HCT116 (cell line): Measurements from ENCODE around the gene ITGB1. TPM values are rescaled to one million over a fixed set of nuclear protein-coding genes. Genes with fewer than 3 reads are reported as not detected.
A peak's percentile ranks its signal among the peaks of the same experiment; 100 is the strongest.
"Not testable (repeated sequence)": the region's sequence is repeated elsewhere in the genome, so short reads cannot be mapped to it uniquely, and the experiment has no call there.

Experiments
- ATAC-seq: fragments of 200-7000 bp; cut with Tn5 transposase; 2 replicates; pipeline ENCODE4 v1.9.1; 2020; ENCODE audit warnings: mild to moderate bottlenecking, moderate library complexity
- BruUV-seq: library from RNA; stranded (reverse); fragments of 400-500 nt; replicated peaks from 2 replicates; lab custom pipeline; 2021; lab: Mats Ljungman, UMichigan
- CTCF ChIA-PET: fragments of 300-600 bp; sonication (Branson Sonifier 250); formaldehyde crosslinking; loops from one replicate; lab custom pipeline; 2021; ENCODE audit warnings: antibody characterized with exemption; lab: Charles Lee
- POLR2A ChIA-PET: fragments of 300-600, 350-600 bp; sonication (Branson Sonifier 250); formaldehyde crosslinking; loops from one replicate; lab custom pipeline; 2021; ENCODE audit warnings: antibody characterized with exemption; lab: Charles Lee
- RAD21 ChIA-PET, 2 experiments: fragments of 300-600 bp; sonication (Branson Sonifier 250); formaldehyde crosslinking; loops; one replicate each; lab custom pipeline; 2023; ENCODE audit warnings: low total read pairs in 2 of 2; ENCODE audit not compliant: uncharacterized antibody in 2 of 2, unreplicated experiment in 2 of 2, low non-redundant PET in 1 of 2; lab: Charles Lee
- DNase-seq: peaks from one replicate; pipeline ENCODE4 v3.0.0-alpha.2; 2010; ENCODE audit warnings: low read depth, low spot score
- H2AFZ ChIP-seq: fragments of 200-600 bp; shearing (Covaris generic), sonication (generic); 2 replicates; pipeline ENCODE4 v1.6.1; 2017; ENCODE audit warnings: low read depth, mixed run types, mixed read lengths, antibody characterized with exemption, low read length; ENCODE audit not compliant: poor library complexity, severe bottlenecking
- H3K27ac ChIP-seq: 2 replicates; pipeline ENCODE4 v1.5.1; 2012; ENCODE audit warnings: low read depth, low read length
- H3K27me3 ChIP-seq: fragments of 200-600 bp; sonication (generic); 2 replicates; pipeline ENCODE4 v1.6.1; 2016; ENCODE audit warnings: mixed run types, low read length, mixed read lengths; ENCODE audit not compliant: insufficient read depth
- H3K36me3 ChIP-seq, 2 experiments: fragments of 200-500 bp in 1 of 2; fragments of 200-600 bp in 1 of 2; sonication (Bioruptor generic) in 1 of 2; sonication (generic) in 1 of 2; 2 replicates each; pipeline versions ENCODE4 v1.5.1 to v1.6.1; 2014 to 2016; ENCODE audit warnings: low read length in 2 of 2, inconsistent platforms in 1 of 2, mixed read lengths in 1 of 2, mixed run types in 1 of 2; ENCODE audit not compliant: insufficient read depth in 2 of 2, control insufficient read depth in 1 of 2
- H3K4me1 ChIP-seq, 2 experiments: fragments of 200-600 bp in 1 of 2; sonication (generic) in 1 of 2; 2 replicates each; pipeline versions ENCODE4 v1.5.1 to v1.6.1; 2012 to 2017; ENCODE audit warnings: low read length in 2 of 2, inconsistent platforms in 1 of 2, mild to moderate bottlenecking in 1 of 2, mixed read lengths in 1 of 2, mixed run types in 1 of 2, moderate library complexity in 1 of 2; ENCODE audit not compliant: insufficient read depth in 2 of 2, control insufficient read depth in 1 of 2
- H3K4me2 ChIP-seq: fragments of 200-600 bp; sonication (generic); 2 replicates; pipeline ENCODE4 v1.6.1; 2017; ENCODE audit warnings: mixed run types, low read length, mixed read lengths
- H3K4me3 ChIP-seq, 2 experiments: fragments of 200-600 bp in 1 of 2; sonication (generic) in 1 of 2; replicated peaks in 1 of 2; 2 replicates each; pipeline ENCODE4 v1.5.1; 2011 to 2016; ENCODE audit warnings: low read length in 2 of 2, control low read depth in 1 of 2, low read depth in 1 of 2, mild to moderate bottlenecking in 1 of 2, mixed read lengths in 1 of 2, mixed run types in 1 of 2
- H3K79me2 ChIP-seq: fragments of 200-600 bp; sonication (generic); 2 replicates; pipeline ENCODE4 v1.6.1; 2017; ENCODE audit warnings: mild to moderate bottlenecking, mixed run types, low read length, moderate library complexity, mixed read lengths; ENCODE audit not compliant: insufficient read depth
- H3K9ac ChIP-seq: fragments of 200-600 bp; sonication (generic); 2 replicates; pipeline ENCODE4 v1.6.1; 2016; ENCODE audit warnings: low read length, mixed read lengths
- H3K9me2 ChIP-seq: fragments of 200-600 bp; sonication (generic), shearing (Covaris generic); 2 replicates; pipeline ENCODE4 v1.6.1; 2017; ENCODE audit warnings: mixed run types, mild to moderate bottlenecking, moderate library complexity; ENCODE audit not compliant: insufficient read depth
- H3K9me3 ChIP-seq, 2 experiments: fragments of 200-500 bp in 1 of 2; fragments of 200-600 bp in 1 of 2; sonication (Bioruptor generic) in 1 of 2; sonication (generic) in 1 of 2; 2 replicates each; pipeline ENCODE4 v1.6.1; 2014 to 2017; ENCODE audit warnings: low read length in 2 of 2, mixed read lengths in 2 of 2, inconsistent platforms in 1 of 2, low read depth in 1 of 2, mild to moderate bottlenecking in 1 of 2, mixed run types in 1 of 2, moderate library complexity in 1 of 2; ENCODE audit not compliant: control insufficient read depth in 1 of 2, insufficient read depth in 1 of 2
- H4K20me1 ChIP-seq: fragments of 200-600 bp; sonication (generic), shearing (Covaris generic); 2 replicates; pipeline ENCODE4 v1.6.1; 2017; ENCODE audit warnings: mixed run types, mild to moderate bottlenecking, moderate library complexity; ENCODE audit not compliant: insufficient read depth
- EGR1 ChIP-seq: IDR thresholded peaks from 2 replicates; pipeline ENCODE4 v1.6.1; 2012; ENCODE audit warnings: low read depth
- ELF1 ChIP-seq: IDR thresholded peaks from 2 replicates; pipeline ENCODE4 v1.6.1; 2012; ENCODE audit warnings: low read depth, borderline replicate concordance
- JUND ChIP-seq: IDR thresholded peaks from 2 replicates; pipeline ENCODE4 v1.6.1; 2012
- RAD21 ChIP-seq: IDR thresholded peaks from 2 replicates; pipeline ENCODE4 v1.6.1; 2012; ENCODE audit warnings: low read depth, mild to moderate bottlenecking
- SRF ChIP-seq: IDR thresholded peaks from 2 replicates; pipeline ENCODE4 v1.6.1; 2012; ENCODE audit warnings: low read depth
- intact Hi-C: fragments of 100-400 bp; cut with micrococcal nuclease; formaldehyde crosslinking; loops from 2 replicates; pipeline ENCODE4 v1.10.0; 2022
- total RNA-seq: library from RNA; stranded (reverse); gene quantifications from one replicate; pipeline ENCODE4 v1.2.1, GENCODE V29; 2021; ENCODE audit not compliant: unreplicated experiment
- TF ChIP-seq, protein P1 (sequence below): IDR thresholded peaks from 2 replicates; pipeline ENCODE4 v1.6.1; 2012

ITGB1 gene
- total RNA-seq, 1 experiment from 2014 or later = 366 TPM

DNA sequence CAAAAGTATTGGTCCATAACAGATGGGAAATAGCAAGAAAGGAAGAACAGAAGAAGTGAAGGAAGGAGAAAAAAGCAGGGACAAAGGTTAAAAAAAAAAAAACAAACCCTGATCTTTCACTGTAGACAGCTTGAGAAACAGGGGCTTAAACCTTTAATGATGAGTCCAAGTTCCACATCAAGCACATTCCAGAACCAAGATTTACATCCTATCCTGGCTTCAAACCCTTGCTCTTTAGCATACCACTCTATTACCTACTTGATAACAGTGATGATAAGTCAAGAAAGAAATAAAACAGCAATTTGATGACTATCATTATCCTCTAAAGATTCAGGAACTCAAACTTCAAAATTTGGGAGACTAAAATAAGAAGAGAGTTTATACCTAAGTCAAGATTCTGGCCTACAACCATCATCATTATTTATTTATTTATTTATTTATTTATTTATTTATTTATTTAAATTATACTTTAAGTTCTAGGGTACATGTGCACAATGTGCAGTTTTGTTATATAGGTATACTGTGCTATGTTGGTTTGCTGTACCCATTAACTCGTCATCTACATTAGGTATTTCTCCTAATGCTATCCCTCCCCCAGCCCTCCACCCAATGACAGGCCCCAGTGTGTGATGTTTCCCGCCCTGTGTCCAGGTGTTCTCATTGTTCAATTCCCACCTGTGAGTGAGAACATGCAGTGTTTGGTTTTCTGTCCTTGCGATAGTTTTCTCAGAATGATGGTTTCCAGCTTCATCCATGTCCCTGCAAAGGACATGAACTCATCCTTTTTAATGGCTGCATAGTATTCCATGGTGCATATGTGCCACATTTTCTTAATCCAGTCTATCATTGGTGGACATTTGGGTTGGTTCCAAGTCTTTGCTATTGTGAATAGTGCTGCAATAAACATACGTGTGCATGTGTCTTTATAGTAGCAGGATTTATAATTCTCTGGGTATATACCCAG, 20.1 kb upstream of the ITGB1 start:
- CTCF ChIA-PET, H3K9ac ChIP-seq, H3K9me2 ChIP-seq, RAD21 ChIA-PET, H3K36me3 ChIP-seq, ATAC-seq, H3K4me2 ChIP-seq, BruUV-seq, H3K27ac ChIP-seq, H3K4me3 ChIP-seq, H3K79me2 ChIP-seq, H3K27me3 ChIP-seq, POLR2A ChIA-PET, intact Hi-C loops, DNase-seq, H4K20me1 ChIP-seq, H3K9me3 ChIP-seq: not testable (repeated sequence)
- Histone ChIP-seq H3K4me1 (peaks cover 36 to 48% of the 10 kb centered on the region in 2 experiments), H2AFZ (peak overlapping the region; percentile 45)

DNA sequence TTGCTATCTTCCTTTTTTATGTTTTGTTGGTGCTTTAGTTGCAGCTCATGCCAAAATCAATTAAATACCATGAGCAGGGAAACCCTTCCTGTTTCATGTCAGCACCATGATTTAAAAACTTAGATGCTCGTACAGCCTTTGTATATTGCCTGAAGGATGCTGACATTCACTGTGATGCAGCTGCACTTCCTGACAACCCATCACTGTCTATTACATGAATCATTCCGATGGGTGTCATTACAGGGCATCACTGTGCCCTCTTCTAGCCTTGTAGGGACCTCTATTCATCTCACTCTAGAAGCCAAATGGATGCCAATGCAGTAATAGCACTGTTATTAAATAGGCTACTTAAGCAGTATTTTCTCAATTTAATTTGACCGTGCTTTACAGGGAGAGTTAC, 18.3 kb upstream of the ITGB1 start:
- H3K9me2 ChIP-seq = no peaks in the 10 kb centered on the region
- BruUV-seq = no TSS peak

More for the DNA sequence above, 18.3 kb upstream of the ITGB1 start:
- H3K36me3 ChIP-seq = no peaks in the 10 kb centered on the region
- H3K9me3 ChIP-seq = no peaks in the 10 kb centered on the region
- no peak overlapping the region for H2AFZ ChIP-seq
- RAD21 ChIA-PET = no interaction called here
- no peak overlapping the region for H3K4me2 ChIP-seq
- no peaks in the 10 kb centered on the region for H3K79me2 ChIP-seq
- no peak for DNase-seq
- H3K4me1 ChIP-seq = peaks cover 36 to 48% of the 10 kb centered on the region in 2 experiments
- ATAC-seq = no peak
- H4K20me1 ChIP-seq = no peaks in the 10 kb centered on the region
- intact Hi-C loops = no loop called here
- CTCF ChIA-PET = no interaction called here
- H3K27me3 ChIP-seq = no peaks in the 10 kb centered on the region
- TF ChIP-seq, protein P1, sequence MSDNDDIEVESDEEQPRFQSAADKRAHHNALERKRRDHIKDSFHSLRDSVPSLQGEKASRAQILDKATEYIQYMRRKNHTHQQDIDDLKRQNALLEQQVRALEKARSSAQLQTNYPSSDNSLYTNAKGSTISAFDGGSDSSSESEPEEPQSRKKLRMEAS = no peak
- TF ChIP-seq JUND = no peak
- no peak for TF ChIP-seq RAD21
- no peak for TF ChIP-seq EGR1
- no peak for TF ChIP-seq ELF1
- TF ChIP-seq SRF = no peak
- POLR2A ChIA-PET = no interaction called here
- no peak overlapping the region for H3K27ac ChIP-seq
- no peak overlapping the region for H3K9ac ChIP-seq
- H3K4me3 ChIP-seq = no peak overlapping the region
